ENCODE measurements around the gene MSANTD2. TPM values are rescaled to one million over a fixed set of nuclear protein-coding genes. Genes with fewer than 3 reads are reported as not detected.

Gene MSANTD2
- total RNA-seq, 1 experiment from 2014 or later = 13.2 TPM

- DNase-seq (ENCODE audit: low spot score) = no peak
These were observed 62.4 kb downstream of the MSANTD2 start for GRCh38 chr11:124737638-124738305.

DNA sequence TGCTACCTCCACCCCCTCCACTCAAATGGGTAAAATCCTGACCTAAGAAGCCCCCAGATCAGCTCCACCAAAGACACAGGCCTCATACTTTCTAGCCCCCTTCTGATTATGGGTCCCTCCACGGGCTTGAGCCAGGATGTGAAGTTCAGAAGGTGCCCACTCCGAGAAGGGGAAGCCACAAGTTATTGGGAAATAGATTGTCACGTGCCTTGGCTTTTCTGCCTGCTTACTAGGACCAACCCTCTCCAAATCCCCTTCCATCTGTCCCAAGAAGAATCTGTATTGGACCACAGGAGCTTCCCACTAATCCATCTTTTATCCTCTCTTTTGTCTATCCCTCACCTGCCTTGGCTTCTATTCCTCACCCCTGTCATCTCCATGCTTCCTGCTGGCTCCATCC lies 63.5 kb downstream of the MSANTD2 start:
- DNase-seq (ENCODE audit: low spot score) = no peak

- DNase-seq (ENCODE audit: low spot score) = no peak
These were observed 68.0 kb downstream of the MSANTD2 start for GRCh38 chr11:124732230-124732629.

DNA sequence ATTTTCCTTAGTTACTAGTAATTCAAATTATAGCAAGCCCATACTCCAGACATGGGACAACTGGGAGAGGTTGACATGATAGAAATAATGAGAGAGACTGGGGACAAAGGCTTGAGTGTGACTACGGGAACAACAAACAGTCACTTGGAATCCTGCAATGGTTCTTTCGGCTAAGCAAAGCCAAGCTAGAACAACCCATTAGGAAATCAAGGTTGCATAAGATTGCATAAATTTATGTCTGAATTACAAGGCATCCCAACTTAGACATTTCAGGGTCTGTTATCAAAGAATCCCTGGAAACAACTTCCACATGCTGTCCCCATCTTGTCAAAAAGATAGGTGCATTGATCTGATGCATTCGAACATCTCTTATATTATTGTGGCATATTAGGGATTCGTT lies 70.6 kb downstream of the MSANTD2 start:
- DNase-seq (ENCODE audit: low spot score) = no peak

GRCh38 chr11:124728134-124728533 lies 72.1 kb downstream of the MSANTD2 start:
- no peak for DNase-seq (ENCODE audit: low spot score)

DNA sequence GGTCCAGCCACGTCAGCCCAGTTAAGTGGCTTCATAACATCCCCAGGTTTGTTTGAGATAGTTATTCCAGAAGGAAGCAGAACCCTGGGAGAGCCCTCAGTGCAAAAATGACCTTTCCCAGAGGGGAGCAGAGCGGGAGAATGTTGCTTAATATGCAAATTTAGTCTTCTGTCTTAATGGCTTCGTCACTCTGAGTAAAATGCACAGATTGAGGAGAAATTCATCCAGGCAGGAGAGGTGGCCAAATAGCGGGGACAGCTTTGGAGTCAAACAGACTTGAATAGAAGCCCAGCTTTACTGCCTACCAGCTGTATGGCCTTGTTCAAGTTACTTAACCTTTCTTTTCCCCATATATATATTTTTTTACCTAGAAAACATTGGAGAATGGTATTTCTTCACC lies 72.7 kb downstream of the MSANTD2 start:
- no peak for DNase-seq (ENCODE audit: low spot score)

DNA sequence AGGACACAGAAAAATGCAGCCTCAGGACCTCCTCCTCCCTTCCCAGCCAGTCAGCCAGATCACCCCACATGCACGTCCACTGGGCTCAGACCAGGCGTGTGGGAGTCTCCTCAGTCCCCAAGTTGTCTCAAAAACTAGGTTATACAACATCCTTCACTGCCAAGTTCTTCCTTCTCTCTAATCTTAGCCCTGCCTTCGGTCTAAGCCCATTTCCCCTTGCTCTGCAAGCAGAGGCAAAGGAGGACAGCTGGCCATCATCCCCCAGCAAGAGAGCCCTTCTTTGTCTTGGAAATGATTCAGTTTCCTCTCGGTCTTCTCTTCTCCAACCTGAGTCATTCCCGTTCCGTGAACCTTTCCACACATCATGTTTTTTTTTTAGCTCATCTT lies 74.5 kb downstream of the MSANTD2 start:
- DNase-seq (ENCODE audit: low spot score) = no peak

GRCh38 chr11:124724979-124725718 lies 75.1 kb downstream of the MSANTD2 start:
- no peak for DNase-seq (ENCODE audit: low spot score)

DNA sequence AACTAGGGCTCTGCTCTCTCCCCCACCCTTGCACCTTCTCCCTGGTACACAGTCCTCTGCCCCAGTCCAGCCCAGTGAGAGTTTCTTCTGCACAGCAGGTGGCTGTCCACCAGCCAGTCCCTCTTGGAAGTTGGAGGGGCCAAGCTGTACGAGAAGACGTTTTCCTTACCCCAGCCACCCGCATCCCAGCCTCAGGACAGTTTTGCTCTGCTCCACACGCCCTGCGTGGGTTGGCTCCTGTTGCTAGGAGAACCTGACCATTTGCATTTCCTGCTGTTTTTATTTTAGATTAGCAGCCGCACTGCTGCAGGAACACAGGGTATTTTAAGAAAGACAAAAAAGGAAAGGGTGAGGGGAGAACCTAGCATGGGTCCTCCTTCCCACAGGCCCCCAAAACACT lies 78.0 kb downstream of the MSANTD2 start:
- no peak for DNase-seq (ENCODE audit: low spot score)

- DNase-seq (ENCODE audit: low spot score) = no peak
These were observed 80.7 kb downstream of the MSANTD2 start for GRCh38 chr11:124719534-124719933.

- no peak for DNase-seq (ENCODE audit: low spot score)
These were observed 81.4 kb downstream of the MSANTD2 start for GRCh38 chr11:124718801-124719200.

- no peak for DNase-seq (ENCODE audit: low spot score)
These were observed 82.2 kb downstream of the MSANTD2 start for GRCh38 chr11:124717786-124718651.

- DNase-seq (ENCODE audit: low spot score) = no peak
These were observed 82.8 kb downstream of the MSANTD2 start for GRCh38 chr11:124717421-124717785.

DNA sequence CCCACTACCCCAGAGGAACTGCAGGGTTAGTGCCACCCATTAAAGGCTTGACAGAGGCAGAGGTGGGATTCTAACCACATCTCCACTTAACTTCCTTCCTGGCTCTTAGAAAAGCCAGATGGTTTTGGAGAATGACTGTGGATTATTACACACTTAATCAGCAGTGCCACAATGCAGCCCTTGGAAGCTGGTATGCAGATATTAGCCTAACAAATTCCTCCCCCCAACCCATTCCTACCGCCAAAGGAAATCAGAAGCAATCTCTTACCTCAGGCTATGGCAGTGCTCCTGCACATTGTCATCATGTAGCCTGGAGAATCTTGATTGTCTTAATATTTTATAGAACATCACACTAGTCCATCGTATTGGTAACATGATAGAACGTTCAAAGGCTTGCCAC lies 83.6 kb downstream of the MSANTD2 start:
- no peak for DNase-seq (ENCODE audit: low spot score)

Other genes with a start within 250 kb of the MSANTD2 start
- gene OR8A1, start 230.4 kb downstream of the MSANTD2 start, total RNA-seq (2014; rRNA removed; shearing (Covaris generic)) = not detected in 2 replicates
- not detected in 2 replicates for gene PANX3, start 189.0 kb downstream of the MSANTD2 start, total RNA-seq (2014; rRNA removed; shearing (Covaris generic))
- 22.8 and 24.8 TPM in 2 replicates for gene TBRG1, start 177.5 kb downstream of the MSANTD2 start, total RNA-seq (2014; rRNA removed; shearing (Covaris generic))
- gene SIAE, start 126.7 kb downstream of the MSANTD2 start, total RNA-seq (2014; rRNA removed; shearing (Covaris generic)) = 18.7 and 22.8 TPM in 2 replicates
- 18.6 and 22.4 TPM in 2 replicates for gene SPA17, start 126.5 kb downstream of the MSANTD2 start, total RNA-seq (2014; rRNA removed; shearing (Covaris generic))
- 7.1 and 9.4 TPM in 2 replicates for gene NRGN, start 60.5 kb downstream of the MSANTD2 start, total RNA-seq (2014; rRNA removed; shearing (Covaris generic))
- not detected in 2 replicates for gene VSIG2, start 48.2 kb downstream of the MSANTD2 start, total RNA-seq (2014; rRNA removed; shearing (Covaris generic))
- gene ESAM, start 38.1 kb downstream of the MSANTD2 start, total RNA-seq (2014; rRNA removed; shearing (Covaris generic)) = 0.33 TPM in 1 of 2 replicates, not detected in the other
- 8.9 and 9.4 TPM in 2 replicates for gene ROBO3, start 65.0 kb upstream of the MSANTD2 start, total RNA-seq (2014; rRNA removed; shearing (Covaris generic))
- gene ROBO4, start 97.5 kb upstream of the MSANTD2 start, total RNA-seq (2014; rRNA removed; shearing (Covaris generic)) = 0.06 TPM in 1 of 2 replicates, not detected in the other
- gene HEPN1, start 118.8 kb upstream of the MSANTD2 start, total RNA-seq (2014; rRNA removed; shearing (Covaris generic)) = not detected in 2 replicates
- gene HEPACAM, start 135.6 kb upstream of the MSANTD2 start, total RNA-seq (2014; rRNA removed; shearing (Covaris generic)) = not detected in 2 replicates
- 3.2 and 4.3 TPM in 2 replicates for gene CCDC15, start 153.8 kb upstream of the MSANTD2 start, total RNA-seq (2014; rRNA removed; shearing (Covaris generic))